Stimulated activated CD4-positive, alpha-beta T cell treated with anti-CD3 and anti-CD28 coated beads, TNF-alpha, amount 100 ng/mL, for 1 hour (primary cell): ENCODE measurements around the gene FMNL2.
"Not testable (repeated sequence)": the region's sequence is repeated elsewhere in the genome, so short reads cannot be mapped to it uniquely, and the experiment has no call there.

Experiments used
- DNase-seq, 3 donors: peaks; one replicate each; pipeline ENCODE4 v3.0.0-alpha.2; 2020; ENCODE audit warnings: low read depth in 3 of 3, low spot score in 1 of 3

FMNL2 gene

GRCh38 chr2:152335016-152335725 lies at the start of gene FMNL2:
Gene FMNL2 (plus strand): TSS chr2:152335174.
- peak in 1 of 3 donors; percentile 22 for DNase-seq

GRCh38 chr2:152292991-152293390 lies 42.0 kb upstream of the FMNL2 start:
- no peak for DNase-seq

- no peak for DNase-seq
These were observed 37.3 kb upstream of the FMNL2 start for GRCh38 chr2:152297715-152298114.

- DNase-seq, result no peak
These were observed 36.2 kb upstream of the FMNL2 start for GRCh38 chr2:152298754-152299153.

DNA sequence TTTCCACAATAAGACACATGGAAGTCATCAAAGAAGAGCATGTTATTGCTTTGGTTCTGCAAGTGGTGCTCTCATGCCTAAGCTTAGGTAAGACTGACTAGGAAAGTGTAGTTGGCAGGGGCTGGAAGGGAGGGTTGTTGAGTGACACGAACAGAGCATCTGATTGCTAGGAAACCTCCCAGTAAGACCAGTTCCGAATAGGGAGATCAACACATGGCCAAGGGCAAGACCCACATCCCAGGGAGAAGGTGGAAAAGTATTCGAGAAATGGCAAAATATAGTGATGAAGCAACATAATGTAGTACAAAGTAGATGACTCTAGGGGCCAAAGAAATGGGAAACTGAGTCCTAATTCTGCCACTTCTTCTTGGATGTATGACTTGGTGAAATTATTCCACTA lies 33.8 kb upstream of the FMNL2 start:
- DNase-seq, result no peak

DNA sequence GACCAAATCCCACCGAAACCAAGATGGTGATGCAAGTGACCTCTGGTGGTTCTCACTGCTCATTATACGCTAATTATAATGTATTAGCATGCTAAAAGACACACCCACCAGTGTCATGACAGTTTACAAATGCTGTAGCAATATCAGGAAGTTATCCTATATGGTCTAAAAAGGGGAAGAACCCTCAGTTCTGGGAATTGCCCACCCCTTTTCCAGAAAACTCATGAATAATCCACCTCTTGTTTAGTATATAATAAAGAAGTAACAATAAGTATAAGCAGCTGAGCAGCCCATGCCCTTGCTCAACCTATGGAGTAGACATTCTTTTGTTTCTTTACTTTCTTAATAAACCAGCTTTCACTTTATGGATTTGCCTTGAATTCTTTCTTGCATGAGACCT lies 31.0 kb upstream of the FMNL2 start:
- DNase-seq, result no peak

GRCh38 chr2:152304836-152305235 lies 30.1 kb upstream of the FMNL2 start:
- no peak for DNase-seq

DNA sequence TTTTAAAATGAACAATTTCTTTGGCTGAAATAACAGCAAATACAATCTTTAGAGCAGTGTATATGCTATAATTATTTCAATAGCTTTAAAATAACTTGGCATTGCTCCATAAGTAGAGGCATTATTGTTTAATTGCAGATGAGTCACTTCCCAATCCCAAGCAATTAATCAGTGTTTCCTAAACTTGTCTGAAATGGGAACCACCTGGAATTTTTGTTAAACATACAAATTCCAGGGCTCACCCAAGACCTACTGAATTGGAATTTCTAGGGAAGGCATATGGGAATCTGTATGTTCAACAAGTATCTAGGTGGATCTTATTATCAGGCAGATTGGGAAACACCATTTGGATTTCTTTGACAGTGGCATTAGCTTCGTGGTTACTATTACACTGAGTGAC lies 27.1 kb upstream of the FMNL2 start:
- no peak for DNase-seq

DNA sequence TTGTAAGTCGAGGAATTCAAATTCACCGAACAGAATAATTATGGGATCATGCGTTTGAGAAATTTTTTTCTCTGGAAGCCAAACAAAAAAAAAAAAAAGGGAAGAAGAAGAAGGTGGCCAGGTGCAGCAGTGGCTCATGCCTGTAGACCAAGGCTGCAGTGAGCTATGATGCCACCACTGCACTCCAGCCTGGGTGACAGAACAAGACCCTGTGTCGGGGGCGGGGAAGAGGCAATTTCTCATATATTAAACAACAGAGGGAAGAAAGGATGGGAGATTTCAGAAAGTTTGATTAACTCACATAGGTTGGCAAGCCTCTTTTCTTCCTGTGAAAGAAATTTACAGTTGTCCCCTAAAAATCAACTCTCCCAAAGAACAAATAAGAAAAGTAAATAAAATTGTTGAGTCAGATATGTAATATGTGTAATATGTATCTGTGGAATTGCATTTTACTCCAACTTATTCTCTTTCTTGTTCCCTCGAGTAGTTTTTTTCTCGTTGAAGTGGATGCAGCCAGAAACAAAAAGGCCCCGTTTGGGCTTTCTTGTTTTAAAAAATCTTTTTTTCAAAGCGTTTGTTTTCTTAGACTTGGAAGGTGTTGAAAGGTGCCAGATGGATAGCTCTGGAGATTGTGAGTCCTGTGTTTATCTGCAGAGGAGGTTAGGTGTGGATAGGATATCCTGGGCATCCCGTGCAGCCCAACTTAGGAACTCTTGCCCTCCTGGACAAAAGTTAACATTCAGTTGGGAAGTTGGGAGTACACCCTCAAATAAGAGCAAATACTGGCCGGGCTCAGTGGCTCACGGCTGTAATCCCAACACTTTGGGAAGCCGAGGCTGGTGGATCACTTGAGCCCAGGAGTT lies 25.4 kb upstream of the FMNL2 start:
- DNase-seq, result no peak

GRCh38 chr2:152319822-152320570 lies 15.0 kb upstream of the FMNL2 start:
- DNase-seq, result no peak

GRCh38 chr2:152320814-152321213 lies 14.2 kb upstream of the FMNL2 start:
- no peak for DNase-seq

DNA sequence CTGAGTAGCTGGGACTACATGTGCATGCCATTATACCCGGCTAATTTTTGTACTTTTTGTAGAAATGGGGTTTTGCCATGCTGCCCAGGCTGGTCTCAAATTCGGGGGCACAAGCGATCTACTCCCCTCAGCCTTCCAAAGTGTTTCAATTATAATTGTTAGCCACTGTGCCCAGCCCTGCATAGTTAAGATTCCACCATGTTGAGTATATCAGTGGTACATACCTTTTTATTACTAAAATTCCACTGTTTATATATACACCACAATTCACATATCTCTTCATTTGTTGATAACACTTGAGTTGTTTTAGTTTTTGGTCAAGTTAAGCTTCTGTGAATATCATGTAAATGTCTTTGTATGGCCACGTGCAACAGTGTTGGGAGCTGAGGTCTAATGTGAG lies 12.8 kb upstream of the FMNL2 start:
- DNase-seq, result no peak

GRCh38 chr2:152325126-152325525 lies 9.8 kb upstream of the FMNL2 start:
- DNase-seq, result not testable (repeated sequence)

DNA sequence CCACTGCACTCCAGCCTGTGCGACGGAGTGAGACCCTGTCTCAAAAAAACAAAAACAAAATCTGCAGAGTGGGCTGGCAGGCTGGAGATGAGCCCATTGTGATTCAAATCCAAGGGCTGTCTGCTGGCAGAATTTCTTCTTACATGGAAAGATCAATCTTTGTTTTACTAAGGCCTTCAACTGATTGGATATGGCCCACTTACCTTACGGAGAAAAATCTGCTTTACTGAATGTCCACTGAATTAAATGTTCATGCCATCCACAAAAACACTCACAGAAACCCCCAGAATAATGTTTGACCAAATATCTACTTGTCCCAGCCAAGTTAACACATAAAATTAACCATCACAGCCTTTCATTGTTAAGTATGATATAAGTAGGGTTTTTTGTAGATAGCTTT lies 8.3 kb upstream of the FMNL2 start:
- no peak for DNase-seq

GRCh38 chr2:152328013-152328412 lies 7.0 kb upstream of the FMNL2 start:
- DNase-seq, result no peak

DNA sequence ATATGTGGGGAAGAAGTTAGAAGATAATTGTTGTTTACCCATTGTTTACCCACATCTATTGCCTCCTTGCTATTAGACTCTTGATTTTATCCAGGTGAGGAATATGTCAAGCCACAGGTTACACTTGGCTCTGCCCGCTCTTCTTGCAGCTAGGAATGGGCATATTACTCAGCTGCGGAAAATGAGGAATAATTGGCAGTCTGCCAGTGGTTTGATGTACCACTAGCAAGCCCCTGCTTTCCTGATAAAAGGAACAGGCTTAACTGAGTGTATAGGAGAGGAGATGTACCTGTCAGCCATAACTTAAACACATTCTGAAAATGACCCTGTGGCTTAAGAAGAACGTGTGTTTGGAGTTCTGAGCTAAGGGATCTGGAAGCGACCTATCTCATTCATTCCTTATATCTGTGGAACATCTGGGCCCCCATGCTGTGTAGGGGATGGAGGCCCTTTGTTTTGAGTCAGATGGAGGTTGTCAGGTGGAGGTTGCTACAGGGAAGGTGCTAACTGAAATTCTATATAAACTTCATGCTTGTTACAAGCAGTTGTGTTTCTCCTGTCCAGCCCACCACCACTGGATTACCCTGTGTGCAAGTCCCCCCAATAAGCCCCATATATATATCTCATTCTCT lies 4.6 kb upstream of the FMNL2 start:
- DNase-seq, result no peak

DNA sequence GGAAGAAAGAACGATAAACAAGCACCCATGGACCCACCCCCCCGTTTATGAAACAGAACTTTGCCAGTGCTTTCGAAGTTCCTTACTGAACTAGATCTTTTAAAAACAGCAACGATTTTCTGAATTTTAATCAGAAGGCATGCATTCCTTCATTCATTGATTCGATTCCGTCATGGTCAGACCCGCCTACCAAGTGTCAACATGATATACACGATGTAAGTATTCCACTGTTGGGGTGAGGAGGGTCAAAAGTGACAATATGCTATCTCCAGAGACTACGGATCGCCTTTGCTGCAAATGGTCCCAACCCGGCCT lies 316 bp upstream of the FMNL2 start:
- no peak for DNase-seq

GRCh38 chr2:152335726-152336118 lies 748 bp downstream of the FMNL2 start:
- DNase-seq, result no peak

- no peak for DNase-seq
These were observed 1.3 kb downstream of the FMNL2 start for GRCh38 chr2:152336119-152336853.

GRCh38 chr2:152336854-152337510 lies 2.0 kb downstream of the FMNL2 start:
- DNase-seq, result no peak
